ENCODE measurements around the gene NPTN.

DNA sequence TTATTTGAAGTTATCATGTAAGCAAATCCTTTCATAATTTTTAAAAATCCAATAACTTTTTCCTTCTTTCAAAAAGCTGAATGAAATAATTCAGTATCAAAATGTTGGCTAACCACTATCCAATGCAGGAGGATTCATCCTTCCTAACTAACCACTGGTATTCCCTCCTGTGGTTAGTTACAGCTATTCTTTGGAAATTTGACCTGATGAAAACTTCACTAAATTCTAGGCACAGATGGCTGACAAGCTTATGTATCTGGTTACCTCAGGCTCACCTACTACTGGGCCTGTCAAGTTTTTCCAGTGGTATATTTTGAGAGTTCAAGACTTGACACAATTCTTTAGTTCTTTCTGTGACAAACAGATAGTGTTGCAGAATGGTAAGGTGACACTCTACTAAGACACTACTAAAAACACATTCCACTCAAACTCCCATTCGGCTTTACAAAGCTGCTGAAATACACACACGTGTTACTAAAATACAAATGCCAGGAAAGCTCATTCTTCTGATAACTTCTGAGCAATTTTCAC is 15.8 kb downstream of the NPTN start:
- TF ChIP-seq, protein P1, sequence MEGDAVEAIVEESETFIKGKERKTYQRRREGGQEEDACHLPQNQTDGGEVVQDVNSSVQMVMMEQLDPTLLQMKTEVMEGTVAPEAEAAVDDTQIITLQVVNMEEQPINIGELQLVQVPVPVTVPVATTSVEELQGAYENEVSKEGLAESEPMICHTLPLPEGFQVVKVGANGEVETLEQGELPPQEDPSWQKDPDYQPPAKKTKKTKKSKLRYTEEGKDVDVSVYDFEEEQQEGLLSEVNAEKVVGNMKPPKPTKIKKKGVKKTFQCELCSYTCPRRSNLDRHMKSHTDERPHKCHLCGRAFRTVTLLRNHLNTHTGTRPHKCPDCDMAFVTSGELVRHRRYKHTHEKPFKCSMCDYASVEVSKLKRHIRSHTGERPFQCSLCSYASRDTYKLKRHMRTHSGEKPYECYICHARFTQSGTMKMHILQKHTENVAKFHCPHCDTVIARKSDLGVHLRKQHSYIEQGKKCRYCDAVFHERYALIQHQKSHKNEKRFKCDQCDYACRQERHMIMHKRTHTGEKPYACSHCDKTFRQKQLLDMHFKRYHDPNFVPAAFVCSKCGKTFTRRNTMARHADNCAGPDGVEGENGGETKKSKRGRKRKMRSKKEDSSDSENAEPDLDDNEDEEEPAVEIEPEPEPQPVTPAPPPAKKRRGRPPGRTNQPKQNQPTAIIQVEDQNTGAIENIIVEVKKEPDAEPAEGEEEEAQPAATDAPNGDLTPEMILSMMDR (IDR thresholded peaks at IDR 0.05) = no peak
- no peak for TF ChIP-seq POLR2AphosphoS5 (IDR thresholded peaks at IDR 0.05)
- TF ChIP-seq POLR2A (IDR thresholded peaks at IDR 0.05) = no peak

Data from breast epithelium (tissue), 3 donors.